LHCN-M2 (cell line): ENCODE data around the gene C12orf42. TPM values are rescaled to one million over a fixed set of nuclear protein-coding genes. Genes with fewer than 3 reads are reported as not detected.
"Not testable (repeated sequence)": the region's sequence is repeated elsewhere in the genome, so short reads cannot be mapped to it uniquely, and the experiment has no call there.

Experiments used
- DNase-seq: peaks from one replicate; pipeline ENCODE4 v3.0.0-alpha.2; 2012; ENCODE audit warnings: low read depth
- total RNA-seq: library from RNA; depleted of rRNA; stranded (reverse); fragments of >200 nt; gene quantifications from 2 replicates; pipeline ENCODE4 v1.2.3, GENCODE V29; 2014

C12orf42 gene
- total RNA-seq, 1 experiment from 2014 or later: not detected

- DNase-seq: not testable (repeated sequence)
Observed at GRCh38 chr12:103424849-103425586, 70.8 kb downstream of the C12orf42 start.

DNA sequence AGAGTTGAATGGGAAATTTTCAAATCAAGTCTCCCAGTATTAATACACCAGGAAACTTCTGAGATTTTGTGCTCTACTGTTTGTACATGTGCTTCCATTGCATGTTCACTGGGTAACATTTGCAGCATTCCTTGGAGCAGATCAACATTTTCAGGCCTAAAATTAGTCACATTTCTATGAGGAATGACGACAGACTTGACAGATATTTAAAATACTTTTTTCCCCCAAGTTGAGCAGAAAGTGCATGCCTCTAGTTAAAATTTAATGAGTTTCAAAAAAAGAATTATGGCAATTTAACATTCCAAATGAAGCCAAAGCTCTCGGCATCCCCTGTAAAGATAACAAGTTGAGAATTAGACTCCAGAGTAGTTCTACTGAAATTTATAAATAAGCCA, 72.3 kb downstream of the C12orf42 start:
- no peak for DNase-seq

DNA sequence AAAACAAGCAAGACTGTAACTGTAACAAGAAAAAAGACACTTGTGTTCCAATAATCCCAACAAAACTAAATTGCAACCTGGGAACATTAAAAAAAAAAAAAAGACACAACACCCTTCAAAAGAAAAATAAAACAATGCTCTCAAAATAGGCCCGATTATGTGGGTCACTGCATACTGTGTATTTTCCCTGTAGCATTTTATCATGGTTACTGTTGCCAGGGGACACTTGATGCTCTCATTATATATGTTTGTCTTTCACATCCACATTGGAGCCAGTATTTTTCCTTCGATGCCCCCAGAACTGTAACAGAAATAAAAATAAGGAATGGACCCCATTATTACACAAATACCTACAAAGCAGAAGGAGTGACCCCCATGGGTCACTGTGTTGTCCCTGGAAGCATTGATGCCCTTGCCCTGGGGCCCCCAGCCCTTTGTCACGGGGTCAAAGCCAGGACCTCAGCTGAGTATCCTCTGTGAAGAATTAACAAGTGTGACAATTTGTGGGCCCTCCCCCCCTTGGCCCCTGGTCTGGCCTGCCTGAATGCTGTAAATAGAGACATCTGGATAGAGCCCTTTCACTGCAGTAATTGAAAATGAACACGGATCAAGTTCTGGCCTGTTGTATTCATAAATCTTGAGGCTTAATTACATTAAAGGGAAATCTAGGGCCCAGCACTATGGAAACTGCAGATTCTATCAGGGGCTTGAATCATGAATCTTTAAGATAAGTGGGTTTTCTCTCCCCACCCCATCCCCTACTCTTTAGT, 72.8 kb downstream of the C12orf42 start:
- no peak for DNase-seq

- no peak for DNase-seq
Observed at GRCh38 chr12:103422328-103422727, 73.4 kb downstream of the C12orf42 start.

- DNase-seq: no peak
Observed at GRCh38 chr12:103421402-103421801, 74.4 kb downstream of the C12orf42 start.

DNA sequence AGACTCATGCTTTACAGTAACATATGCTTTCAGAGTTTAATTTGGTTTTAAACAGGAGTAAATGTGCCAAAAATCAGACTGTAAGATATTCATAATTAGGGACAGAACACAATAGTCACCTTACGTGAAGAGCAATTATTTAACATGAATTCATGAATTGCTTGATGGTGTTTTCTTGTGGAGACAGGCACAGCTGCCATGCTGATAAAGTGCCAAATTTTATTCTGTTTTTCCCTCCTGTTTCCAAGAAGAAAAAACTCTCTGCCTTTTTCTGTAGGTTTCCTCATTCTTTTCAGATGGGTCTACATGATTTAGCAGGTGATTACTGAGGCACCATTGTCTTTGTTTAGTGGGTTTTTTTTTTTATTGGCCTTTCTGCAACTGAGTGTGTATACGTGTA, 80.1 kb downstream of the C12orf42 start:
- no peak for DNase-seq

GRCh38 chr12:103401421-103401820, 94.3 kb downstream of the C12orf42 start:
- peak; percentile 0 for DNase-seq

DNA sequence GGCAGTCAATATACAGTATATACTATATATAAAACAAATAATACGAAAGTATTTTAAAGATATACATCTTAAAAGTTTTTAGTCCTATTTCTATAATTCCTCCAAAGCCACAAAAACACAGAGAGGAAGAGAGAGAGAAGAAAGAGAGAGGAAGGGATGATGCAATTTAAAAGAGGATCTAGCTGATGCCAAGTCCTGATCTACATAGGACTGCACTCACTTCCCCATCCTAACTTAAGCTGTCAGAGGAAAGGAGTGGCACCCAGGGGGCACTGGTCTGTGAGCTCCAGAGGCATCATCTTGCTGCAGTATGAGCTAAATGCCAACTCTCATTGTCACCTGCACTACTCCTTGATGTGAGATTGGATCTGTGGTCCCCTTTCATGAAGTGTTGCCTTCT, 95.8 kb downstream of the C12orf42 start:
- no peak for DNase-seq

- no peak for DNase-seq
Observed at GRCh38 chr12:103397536-103397935, 98.2 kb downstream of the C12orf42 start.

DNA sequence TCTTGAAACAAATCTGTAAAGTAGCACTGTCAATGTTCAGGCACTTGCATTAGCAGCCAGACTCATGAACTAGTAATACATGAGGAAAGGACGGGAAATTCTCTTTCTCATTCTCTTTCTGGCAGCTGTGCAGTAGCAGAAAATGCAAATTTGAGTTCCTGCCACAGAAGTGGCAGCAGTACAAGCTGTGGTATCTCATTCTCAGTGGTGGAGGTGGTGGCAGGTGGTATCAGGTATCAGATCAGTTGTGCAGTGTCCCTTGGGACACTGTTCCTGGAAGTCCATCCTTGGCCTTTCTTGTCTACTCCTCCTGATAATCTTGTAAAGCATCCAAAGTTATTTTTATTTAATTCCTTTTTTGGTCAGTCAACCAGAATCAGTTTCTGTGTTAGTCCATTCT, 103.0 kb downstream of the C12orf42 start:
- no peak for DNase-seq

GRCh38 chr12:103391103-103391502, 104.7 kb downstream of the C12orf42 start:
- no peak for DNase-seq

DNA sequence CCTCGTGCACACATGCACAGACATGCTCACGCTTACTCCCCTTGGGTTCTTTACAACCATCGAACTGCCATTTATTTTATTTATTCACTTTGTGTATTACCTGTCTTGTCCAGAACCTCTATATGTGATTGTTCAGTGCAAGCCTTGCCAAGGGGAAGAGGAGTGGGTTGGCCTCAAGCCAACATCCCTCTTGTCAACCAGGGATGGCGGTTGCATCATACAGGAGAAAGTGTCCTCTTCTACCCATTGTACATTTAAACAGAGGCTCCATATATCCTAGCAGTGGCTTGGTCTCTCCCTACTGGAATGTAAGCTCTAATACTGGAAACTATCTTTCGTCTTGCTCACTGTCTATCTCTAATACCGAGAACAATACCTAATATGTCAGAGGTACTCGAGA, 108.4 kb downstream of the C12orf42 start:
- no peak for DNase-seq

GRCh38 chr12:103386451-103386850, 109.3 kb downstream of the C12orf42 start:
- DNase-seq: no peak

GRCh38 chr12:103382736-103383346, 112.9 kb downstream of the C12orf42 start:
- no peak for DNase-seq

DNA sequence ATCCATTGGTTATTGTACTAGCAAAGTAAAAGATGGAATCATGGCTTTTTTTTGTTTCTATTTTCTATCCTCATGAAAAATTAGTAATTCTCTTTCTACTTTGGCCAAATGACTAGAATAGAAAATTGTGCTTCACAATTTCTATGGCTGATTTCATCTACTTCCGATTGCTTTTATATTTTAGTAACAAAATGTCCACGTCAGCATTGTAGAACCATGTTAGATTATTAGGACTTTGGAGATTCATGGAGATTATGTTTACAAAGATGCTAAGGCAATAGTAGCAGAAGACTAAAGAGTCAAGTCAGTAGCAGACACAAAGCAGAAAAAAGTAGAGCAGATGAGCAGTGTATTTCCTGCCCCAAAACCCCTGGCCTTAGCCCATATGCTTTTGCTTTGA, 113.6 kb downstream of the C12orf42 start:
- DNase-seq: no peak

- no peak for DNase-seq
Observed at GRCh38 chr12:103379670-103380069, 116.1 kb downstream of the C12orf42 start.

- no peak for DNase-seq
Observed at GRCh38 chr12:103373088-103373523, 122.7 kb downstream of the C12orf42 start.

DNA sequence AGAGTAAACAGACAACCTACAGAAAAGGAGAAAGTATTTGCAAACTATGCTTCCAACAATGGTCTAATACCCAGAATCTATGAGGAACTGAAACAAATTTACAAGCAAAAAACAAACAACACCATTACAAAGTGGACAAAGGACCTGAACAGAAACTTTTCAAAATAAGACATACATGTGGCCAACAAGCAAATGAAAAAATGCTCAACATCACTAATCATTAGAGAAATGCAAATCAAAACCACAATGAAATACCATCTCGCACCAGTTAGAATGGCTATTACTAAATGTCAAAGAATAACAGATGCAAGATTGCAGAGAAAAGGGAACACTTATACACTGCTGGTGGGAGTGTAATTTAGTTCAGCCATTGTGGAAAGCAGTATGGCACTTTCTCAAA, 125.8 kb downstream of the C12orf42 start:
- DNase-seq: no peak

GRCh38 chr12:103368167-103368566, 127.6 kb downstream of the C12orf42 start:
- no peak for DNase-seq

GRCh38 chr12:103354403-103354802, 141.4 kb downstream of the C12orf42 start:
- DNase-seq: no peak

GRCh38 chr12:103353913-103354312, 141.9 kb downstream of the C12orf42 start:
- DNase-seq: no peak

DNA sequence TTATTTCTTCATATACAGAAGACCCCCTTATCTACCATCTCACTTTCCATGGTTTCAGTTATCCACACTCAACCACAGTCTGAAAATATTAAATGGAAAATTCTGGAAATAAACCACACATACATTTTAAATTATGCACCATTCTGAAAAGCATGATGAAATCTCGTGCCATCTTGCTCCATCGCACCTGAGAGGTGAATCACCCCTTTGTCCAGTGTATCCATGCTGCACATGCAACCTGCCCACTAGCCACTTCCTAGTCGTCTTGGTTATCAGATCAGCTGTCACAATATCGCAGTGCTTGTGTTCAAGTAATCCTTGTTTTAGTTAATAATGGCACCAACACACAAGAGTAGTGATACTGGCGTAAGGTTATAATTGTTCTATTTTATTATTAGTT, 145.7 kb downstream of the C12orf42 start:
- DNase-seq: no peak

DNA sequence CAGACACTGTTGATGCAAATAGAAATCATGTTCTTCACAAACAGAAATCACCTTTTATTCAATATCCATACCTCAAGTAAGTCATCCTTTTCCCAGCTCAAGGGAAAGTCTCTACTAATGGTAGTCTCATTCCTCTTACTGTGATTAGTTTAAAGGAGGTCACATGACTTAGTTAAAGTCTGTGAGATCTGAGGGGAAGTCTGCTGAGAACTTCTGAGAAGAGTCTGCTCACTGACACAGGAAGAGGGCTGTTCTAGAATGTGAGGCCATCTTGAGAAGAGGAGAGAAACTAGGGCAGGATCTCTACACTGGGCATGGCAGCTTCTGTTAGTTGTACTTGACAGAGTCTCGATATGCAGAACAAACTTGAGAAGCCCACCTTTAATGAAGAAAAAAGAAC, 146.8 kb downstream of the C12orf42 start:
- DNase-seq: no peak
